Stimulated activated naive CD8-positive, alpha-beta T cell treated with anti-CD3 and anti-CD28 coated beads, Interleukin-15, amount 100 ng/mL, for 72 hours (primary cell): ENCODE measurements around the gene CEP20.

Source experiments
- ATAC-seq: fragments of 150-1000 bp; cut with Tn5 transposase; 2 replicates; pipeline ENCODE4 v1.10.0; 2021; ENCODE audit warnings: mild to moderate bottlenecking, moderate library complexity
- DNase-seq, 2 donors: peaks; one replicate each; pipeline ENCODE4 v3.0.0; 2021 to 2022
- H3K27ac Mint-ChIP-seq, 2 donors: one replicate each; pipeline ENCODE4 v1.8.0; 2022; ENCODE audit warnings: mild to moderate bottlenecking in 2 of 2, mixed read lengths in 2 of 2, moderate library complexity in 2 of 2
- H3K27me3 Mint-ChIP-seq: one replicate; pipeline ENCODE4 v1.8.0; 2022; ENCODE audit warnings: mixed read lengths
- H3K4me1 Mint-ChIP-seq: one replicate; pipeline ENCODE4 v1.8.0; 2022; ENCODE audit warnings: mild to moderate bottlenecking, mixed read lengths
- H3K4me3 Mint-ChIP-seq, 2 donors: one replicate each; pipeline ENCODE4 v1.8.0; 2022; ENCODE audit warnings: mild to moderate bottlenecking in 2 of 2, mixed read lengths in 2 of 2, moderate library complexity in 1 of 2
- H3K9me3 Mint-ChIP-seq, 2 donors: one replicate each; pipeline ENCODE4 v1.8.0; 2022; ENCODE audit warnings: mixed read lengths in 2 of 2

The CEP20 gene

GRCh38 chr16:15834502-15834901 is 53.9 kb downstream of the CEP20 start:
- no peak for ATAC-seq
- Mint-ChIP-seq H3K4me3 (no peak overlapping the region), H3K9me3 (no peaks in the 10 kb centered on the region), H3K27ac (no peak overlapping the region), H3K27me3 (no peaks in the 10 kb centered on the region), H3K4me1 (peaks cover 11% of the 10 kb centered on the region)
- no peak for DNase-seq

DNA sequence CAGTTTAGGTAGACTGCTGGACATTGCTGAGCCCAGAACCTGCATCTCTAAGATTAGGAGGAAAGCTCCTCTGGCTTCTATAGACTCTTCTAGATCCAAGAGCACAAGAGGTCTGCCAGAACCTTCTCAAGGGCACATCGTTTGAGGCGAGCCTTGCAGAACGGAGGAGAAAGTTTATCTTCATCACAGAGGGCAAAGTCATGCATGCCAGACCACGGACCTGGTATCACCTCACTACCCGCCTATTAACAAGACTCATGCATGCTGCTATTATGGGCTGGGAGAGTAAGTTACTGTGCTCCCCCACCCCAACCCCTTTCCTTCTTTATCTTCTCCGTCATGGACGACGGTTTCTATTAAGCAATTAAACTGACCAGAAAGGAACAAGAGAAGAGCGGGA is 54.9 kb downstream of the CEP20 start:
- Mint-ChIP-seq H3K27me3 (no peaks in the 10 kb centered on the region), H3K27ac (no peak overlapping the region), H3K4me3 (no peak overlapping the region), H3K4me1 (peaks cover 11% of the 10 kb centered on the region), H3K9me3 (no peaks in the 10 kb centered on the region)
- DNase-seq (no peak), ATAC-seq (no peak)

- no peak for ATAC-seq
- H3K27me3 Mint-ChIP-seq: no peaks in the 10 kb centered on the region
- H3K27ac Mint-ChIP-seq: peak overlapping the region in 1 of 2 donors; percentile 87
- no peak overlapping the region for H3K4me3 Mint-ChIP-seq
- no peak for DNase-seq
- no peaks in the 10 kb centered on the region for H3K9me3 Mint-ChIP-seq
- peaks cover 11% of the 10 kb centered on the region for H3K4me1 Mint-ChIP-seq
Measured at GRCh38 chr16:15832241-15832640, 56.2 kb downstream of the CEP20 start.

DNA sequence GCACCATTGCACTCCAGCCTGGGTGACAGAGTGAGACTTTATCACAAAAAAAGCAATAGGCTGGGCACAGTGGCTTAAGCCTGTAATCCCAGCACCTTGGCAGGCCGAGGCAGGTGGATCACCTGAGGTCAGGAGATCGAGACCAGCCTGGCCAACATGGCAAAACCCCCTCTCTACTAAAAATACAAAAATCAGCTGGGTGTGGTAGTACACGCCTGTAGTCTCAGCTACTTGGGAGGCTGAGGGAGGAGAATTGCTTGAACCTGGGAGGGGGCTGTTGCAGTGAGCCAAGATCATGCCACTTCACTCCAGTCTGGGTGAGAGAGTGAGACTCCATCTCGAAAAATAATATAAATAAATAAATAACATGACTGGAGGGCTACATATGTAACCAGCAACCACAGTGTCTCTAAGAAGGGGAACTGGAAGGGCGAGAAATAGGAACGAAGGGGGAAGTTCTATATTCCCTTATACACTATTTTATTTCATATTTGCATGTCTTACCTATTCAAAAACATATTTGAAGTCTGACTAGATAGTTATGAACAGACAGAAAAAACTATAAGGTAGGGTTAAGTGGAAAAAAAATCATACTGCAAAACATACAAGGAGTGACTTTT is 57.5 kb downstream of the CEP20 start:
- no peak overlapping the region for H3K27ac Mint-ChIP-seq
- no peak for DNase-seq
- peaks cover 10% of the 10 kb centered on the region for H3K4me1 Mint-ChIP-seq
- H3K9me3 Mint-ChIP-seq: no peaks in the 10 kb centered on the region
- ATAC-seq: no peak
- no peak overlapping the region for H3K4me3 Mint-ChIP-seq
- H3K27me3 Mint-ChIP-seq: no peaks in the 10 kb centered on the region

DNA sequence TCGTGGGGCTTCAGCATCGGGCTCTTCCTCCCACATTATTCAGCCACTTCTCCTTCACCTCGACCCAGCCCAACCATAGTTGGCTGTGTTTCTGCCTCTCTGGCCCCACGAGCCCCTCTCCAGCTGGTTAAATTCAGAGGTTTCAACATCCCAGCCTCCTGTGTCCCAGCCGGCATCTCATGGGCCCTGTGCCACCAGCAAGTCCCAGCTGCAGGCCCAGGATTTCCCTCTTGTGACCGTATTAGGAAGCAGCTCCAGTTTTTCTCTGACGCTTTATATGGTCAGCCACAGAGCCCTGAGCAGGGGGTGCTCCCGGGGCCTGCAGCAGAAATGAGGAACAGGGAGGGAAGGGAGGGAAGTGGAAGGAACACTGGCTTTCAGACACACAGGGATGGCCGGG is 58.9 kb downstream of the CEP20 start:
- no peak overlapping the region for H3K4me3 Mint-ChIP-seq
- no peak for DNase-seq
- H3K9me3 Mint-ChIP-seq: no peaks in the 10 kb centered on the region
- no peaks in the 10 kb centered on the region for H3K27me3 Mint-ChIP-seq
- no peaks in the 10 kb centered on the region for H3K4me1 Mint-ChIP-seq
- H3K27ac Mint-ChIP-seq: peak overlapping the region in 1 of 2 donors; percentile 56
- ATAC-seq: no peak

- H3K27me3 Mint-ChIP-seq: no peaks in the 10 kb centered on the region
- no peak for DNase-seq
- no peak overlapping the region for H3K4me3 Mint-ChIP-seq
- peak overlapping the region in 1 of 2 donors; percentile 27 for H3K27ac Mint-ChIP-seq
- no peak for ATAC-seq
- no peaks in the 10 kb centered on the region for H3K9me3 Mint-ChIP-seq
- H3K4me1 Mint-ChIP-seq: no peaks in the 10 kb centered on the region
Measured at GRCh38 chr16:15827709-15828343, 60.6 kb downstream of the CEP20 start.

- H3K4me1 Mint-ChIP-seq: no peaks in the 10 kb centered on the region
- H3K27me3 Mint-ChIP-seq: no peaks in the 10 kb centered on the region
- no peak for ATAC-seq
- H3K4me3 Mint-ChIP-seq: no peak overlapping the region
- no peak for DNase-seq
- H3K9me3 Mint-ChIP-seq: no peaks in the 10 kb centered on the region
- H3K27ac Mint-ChIP-seq: no peak overlapping the region
Measured at GRCh38 chr16:15827299-15827698, 61.1 kb downstream of the CEP20 start.

DNA sequence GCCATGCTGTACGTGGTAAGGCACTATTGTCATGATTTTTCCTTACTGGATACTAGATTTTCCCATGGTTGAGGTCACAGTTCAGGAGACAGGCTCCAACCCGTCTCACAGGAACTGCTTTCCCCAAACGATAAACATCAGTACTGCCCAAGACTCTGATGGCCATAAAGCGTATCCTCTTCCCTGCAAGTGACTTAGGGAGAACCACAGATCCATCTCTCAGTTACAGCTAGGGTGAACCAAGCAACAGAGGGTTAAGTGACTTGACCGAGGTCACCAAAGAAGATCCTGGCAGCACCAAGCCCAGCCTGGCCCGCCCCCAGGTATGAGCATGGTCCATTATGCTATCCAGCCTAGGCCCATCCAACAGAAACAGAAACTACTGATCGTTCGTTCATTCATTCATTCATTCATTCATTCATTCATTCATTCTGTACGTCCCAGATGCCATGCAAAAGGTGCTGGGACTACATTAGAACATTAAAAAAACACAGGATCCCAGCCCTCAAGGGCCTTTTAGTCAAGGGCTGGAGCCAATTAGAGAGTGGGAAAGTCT is 62.6 kb downstream of the CEP20 start:
- Mint-ChIP-seq H3K4me1 (no peaks in the 10 kb centered on the region), H3K27me3 (no peaks in the 10 kb centered on the region), H3K9me3 (no peaks in the 10 kb centered on the region), H3K4me3 (no peak overlapping the region), H3K27ac (no peak overlapping the region)
- DNase-seq (no peak), ATAC-seq (no peak)

GRCh38 chr16:15822957-15823356 is 65.4 kb downstream of the CEP20 start:
- ATAC-seq (no peak), DNase-seq (no peak)
- no peaks in the 10 kb centered on the region for H3K9me3 Mint-ChIP-seq
- no peak overlapping the region for H3K4me3 Mint-ChIP-seq
- no peaks in the 10 kb centered on the region for H3K27me3 Mint-ChIP-seq
- no peak overlapping the region for H3K27ac Mint-ChIP-seq
- no peaks in the 10 kb centered on the region for H3K4me1 Mint-ChIP-seq

DNA sequence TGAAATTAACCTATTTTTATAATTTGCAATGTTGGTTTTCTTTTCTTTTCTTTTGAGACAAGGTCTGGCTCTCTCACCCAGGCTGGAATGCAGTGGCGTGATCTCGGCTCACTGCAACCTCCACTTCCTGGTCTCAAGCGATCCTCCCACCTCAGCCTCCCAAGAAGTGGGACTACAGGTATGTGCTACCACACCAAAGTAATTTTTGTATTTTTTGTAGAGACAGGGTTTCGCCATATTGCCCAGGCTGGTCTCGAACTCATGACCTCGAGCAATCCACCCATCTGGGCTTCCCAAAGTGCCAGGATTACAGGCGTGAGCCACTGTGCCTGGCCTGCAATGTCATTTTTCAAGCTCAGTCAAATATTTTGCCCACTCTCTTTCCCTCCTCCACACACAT is 67.6 kb downstream of the CEP20 start:
- Mint-ChIP-seq H3K27ac (no peak overlapping the region), H3K4me1 (no peaks in the 10 kb centered on the region), H3K27me3 (no peaks in the 10 kb centered on the region), H3K9me3 (peaks cover 6 to 7% of the 10 kb centered on the region in 2 donors), H3K4me3 (no peak overlapping the region)
- DNase-seq (no peak), ATAC-seq (no peak)

- Mint-ChIP-seq H3K27ac (no peak overlapping the region), H3K4me3 (no peak overlapping the region), H3K27me3 (no peaks in the 10 kb centered on the region), H3K4me1 (no peaks in the 10 kb centered on the region), H3K9me3 (peaks cover 8 to 21% of the 10 kb centered on the region in 2 donors)
- DNase-seq (no peak), ATAC-seq (no peak)
Measured at GRCh38 chr16:15819046-15819445, 69.4 kb downstream of the CEP20 start.

GRCh38 chr16:15817446-15817845 is 71.0 kb downstream of the CEP20 start:
- H3K4me1 Mint-ChIP-seq: no peaks in the 10 kb centered on the region
- no peak overlapping the region for H3K27ac Mint-ChIP-seq
- H3K4me3 Mint-ChIP-seq: no peak overlapping the region
- no peak for DNase-seq
- peaks cover 8 to 21% of the 10 kb centered on the region in 2 donors for H3K9me3 Mint-ChIP-seq
- peaks cover 6% of the 10 kb centered on the region for H3K27me3 Mint-ChIP-seq
- ATAC-seq: no peak

DNA sequence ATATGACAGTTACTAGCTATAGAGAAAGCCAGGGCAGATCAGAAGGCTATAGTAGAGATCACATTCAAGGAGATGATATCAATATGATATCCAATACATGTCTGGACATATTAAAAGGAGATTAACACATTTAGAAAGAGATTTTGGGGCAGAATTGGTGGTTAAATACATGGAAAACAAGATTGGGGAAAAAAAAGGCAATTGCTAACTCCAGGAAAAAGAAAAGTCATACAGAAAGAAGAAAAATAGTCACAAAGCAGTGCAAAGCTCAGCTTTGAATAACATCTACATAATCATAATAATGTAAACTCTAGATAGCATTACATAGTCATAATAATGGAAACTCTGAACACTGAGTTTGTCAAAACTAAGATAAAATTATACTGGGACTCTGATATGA is 72.2 kb downstream of the CEP20 start:
- no peak for DNase-seq
- ATAC-seq: no peak
- Mint-ChIP-seq H3K27me3 (peaks cover 9% of the 10 kb centered on the region), H3K4me3 (no peak overlapping the region), H3K4me1 (no peaks in the 10 kb centered on the region), H3K9me3 (peaks cover 8 to 21% of the 10 kb centered on the region in 2 donors), H3K27ac (no peak overlapping the region)
